ENCODE measurements around the gene TLR8.

TLR8 gene

GRCh38 chrX:12966151-12966550, 59.7 kb downstream of the TLR8 start:
- DNase-seq (ENCODE audit: low spot score) = no peak

GRCh38 chrX:12967711-12968465, 61.5 kb downstream of the TLR8 start:
- DNase-seq (ENCODE audit: low spot score) = no peak

- peak; percentile 77 for DNase-seq (ENCODE audit: low spot score)
Measured at GRCh38 chrX:12970691-12971202, 64.3 kb downstream of the TLR8 start.

- DNase-seq (ENCODE audit: low spot score) = no peak
Measured at GRCh38 chrX:12971282-12972003, 65.0 kb downstream of the TLR8 start.

GRCh38 chrX:12972243-12972642, 65.8 kb downstream of the TLR8 start:
- no peak for DNase-seq (ENCODE audit: low spot score)
